Keratinocyte (primary cell): ENCODE results near the gene UTS2.

Experiments
- CTCF ChIP-seq, 3 experiments: IDR thresholded peaks in 1 of 3; conservative IDR thresholded peaks in 1 of 3; optimal IDR thresholded peaks in 1 of 3; 2 replicates in 2 of 3; 3 replicates in 1 of 3; pipeline versions ENCODE3 to v1.5.1; 2011; ENCODE audit warnings: low read length in 3 of 3, mild to moderate bottlenecking in 3 of 3, moderate library complexity in 2 of 3, control low read depth in 1 of 3, inconsistent platforms in 1 of 3; ENCODE audit not compliant: insufficient read depth in 2 of 3; ENCODE audit errors: extremely low read depth in 1 of 3
- EZH2 ChIP-seq: IDR thresholded peaks from one replicate; pipeline ENCODE4 v1.6.1; 2012; ENCODE audit warnings: inconsistent platforms, mild to moderate bottlenecking, low read length, moderate library complexity

GRCh38 chr1:7826363-7826762 lies 26.5 kb downstream of the UTS2 start:
- TF ChIP-seq EZH2 (no peak), CTCF (optimal IDR thresholded peaks at IDR 0.05 in 1 of 3, IDR thresholded peaks at IDR 0.05 in 1 of 3, conservative IDR thresholded peaks at IDR 0.05 in 1 of 3; ENCODE audit: extremely low read depth in 1 of 3, insufficient read depth in 2 of 3, low read length in 3 of 3) (no peak)
